HEK293 (cell line): ENCODE results near the gene TMEM119.

Experiments used
- CTCF ChIP-seq: fragments of 450-650 bp; formaldehyde crosslinking; IDR thresholded peaks from 2 replicates; pipeline ENCODE4 v1.5.1; 2016; ENCODE audit warnings: missing biosample characterization, missing genetic modification characterization
- ZBTB1 ChIP-seq: fragments of 450-650 bp; formaldehyde crosslinking; IDR thresholded peaks from 2 replicates; pipeline ENCODE4 v1.5.1; 2016; ENCODE audit warnings: missing biosample characterization, missing genetic modification characterization
- ZBTB26 ChIP-seq: fragments of 450-650 bp; formaldehyde crosslinking; optimal IDR thresholded peaks from 2 replicates; pipeline ENCODE3; 2016; ENCODE audit warnings: missing biosample characterization, mild to moderate bottlenecking, missing genetic modification characterization
- ZFP37 ChIP-seq: fragments of 450-650 bp; formaldehyde crosslinking; IDR thresholded peaks from 2 replicates; pipeline ENCODE4 v1.5.1; 2016; ENCODE audit warnings: missing biosample characterization, missing genetic modification characterization
- ZNF266 ChIP-seq: fragments of 450-650 bp; formaldehyde crosslinking; IDR thresholded peaks from 2 replicates; pipeline ENCODE4 v1.5.1; 2016; ENCODE audit warnings: missing biosample characterization, missing genetic modification characterization, low read depth
- ZNF280D ChIP-seq: fragments of 450-650 bp; formaldehyde crosslinking; IDR thresholded peaks from 2 replicates; pipeline ENCODE4 v1.5.1; 2016; ENCODE audit warnings: missing biosample characterization, missing genetic modification characterization
- ZNF501 ChIP-seq: fragments of 450-650 bp; formaldehyde crosslinking; IDR thresholded peaks from 2 replicates; pipeline ENCODE4 v1.5.1; 2016; ENCODE audit warnings: missing biosample characterization, missing genetic modification characterization
- TF ChIP-seq, protein P1 (sequence below): fragments of 450-650 bp; formaldehyde crosslinking; IDR thresholded peaks from 2 replicates; pipeline ENCODE4 v1.5.1; 2016; ENCODE audit warnings: missing biosample characterization, missing genetic modification characterization
- TF ChIP-seq, protein P2 (sequence below): fragments of 450-650 bp; formaldehyde crosslinking; conservative IDR thresholded peaks from 2 replicates; pipeline ENCODE4 v1.5.1; 2016; ENCODE audit warnings: low read depth, missing biosample characterization, missing genetic modification characterization

DNA sequence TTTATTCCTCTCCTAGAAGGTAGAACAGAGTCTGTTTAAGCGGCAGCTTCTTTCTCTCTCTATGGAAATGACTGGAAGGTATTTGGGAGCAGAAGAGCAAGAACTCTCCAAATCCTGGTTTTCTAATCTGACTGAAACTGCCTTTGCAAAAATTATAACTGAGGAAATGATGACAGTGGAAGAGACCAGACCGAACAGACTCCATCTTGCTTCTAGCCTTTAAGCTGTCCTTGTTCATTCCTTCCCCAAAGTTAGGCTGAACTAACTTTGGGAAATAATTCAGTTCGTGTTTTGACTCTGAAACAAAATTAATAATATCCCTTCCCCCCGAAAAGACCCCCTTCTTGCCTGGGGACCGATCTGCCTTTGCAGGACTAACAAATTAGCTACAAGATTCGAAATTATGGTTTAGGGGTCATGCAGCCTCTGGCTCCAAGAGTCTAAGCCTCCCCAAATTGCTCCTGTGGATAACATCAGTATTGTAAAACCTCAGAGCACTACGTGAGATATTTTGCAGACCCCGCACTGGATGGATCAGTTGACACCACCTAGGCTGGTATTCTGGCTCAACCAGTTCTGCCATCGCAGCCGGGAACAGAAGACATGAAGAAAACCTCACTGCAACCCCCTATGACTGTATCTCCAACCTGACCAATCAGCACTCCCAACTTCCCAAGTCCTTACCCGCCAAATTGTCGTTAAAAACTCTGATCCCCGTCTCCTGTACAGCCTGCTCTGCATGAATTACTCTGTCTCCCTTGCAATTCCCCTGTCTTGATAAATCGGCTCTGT is 21.7 kb upstream of the TMEM119 start:
- TF ChIP-seq, protein P1, sequence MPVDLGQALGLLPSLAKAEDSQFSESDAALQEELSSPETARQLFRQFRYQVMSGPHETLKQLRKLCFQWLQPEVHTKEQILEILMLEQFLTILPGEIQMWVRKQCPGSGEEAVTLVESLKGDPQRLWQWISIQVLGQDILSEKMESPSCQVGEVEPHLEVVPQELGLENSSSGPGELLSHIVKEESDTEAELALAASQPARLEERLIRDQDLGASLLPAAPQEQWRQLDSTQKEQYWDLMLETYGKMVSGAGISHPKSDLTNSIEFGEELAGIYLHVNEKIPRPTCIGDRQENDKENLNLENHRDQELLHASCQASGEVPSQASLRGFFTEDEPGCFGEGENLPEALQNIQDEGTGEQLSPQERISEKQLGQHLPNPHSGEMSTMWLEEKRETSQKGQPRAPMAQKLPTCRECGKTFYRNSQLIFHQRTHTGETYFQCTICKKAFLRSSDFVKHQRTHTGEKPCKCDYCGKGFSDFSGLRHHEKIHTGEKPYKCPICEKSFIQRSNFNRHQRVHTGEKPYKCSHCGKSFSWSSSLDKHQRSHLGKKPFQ (tag by site-specific recombination), result no peak
- TF ChIP-seq CTCF (tag by site-specific recombination), result no peak
- TF ChIP-seq, protein P2, sequence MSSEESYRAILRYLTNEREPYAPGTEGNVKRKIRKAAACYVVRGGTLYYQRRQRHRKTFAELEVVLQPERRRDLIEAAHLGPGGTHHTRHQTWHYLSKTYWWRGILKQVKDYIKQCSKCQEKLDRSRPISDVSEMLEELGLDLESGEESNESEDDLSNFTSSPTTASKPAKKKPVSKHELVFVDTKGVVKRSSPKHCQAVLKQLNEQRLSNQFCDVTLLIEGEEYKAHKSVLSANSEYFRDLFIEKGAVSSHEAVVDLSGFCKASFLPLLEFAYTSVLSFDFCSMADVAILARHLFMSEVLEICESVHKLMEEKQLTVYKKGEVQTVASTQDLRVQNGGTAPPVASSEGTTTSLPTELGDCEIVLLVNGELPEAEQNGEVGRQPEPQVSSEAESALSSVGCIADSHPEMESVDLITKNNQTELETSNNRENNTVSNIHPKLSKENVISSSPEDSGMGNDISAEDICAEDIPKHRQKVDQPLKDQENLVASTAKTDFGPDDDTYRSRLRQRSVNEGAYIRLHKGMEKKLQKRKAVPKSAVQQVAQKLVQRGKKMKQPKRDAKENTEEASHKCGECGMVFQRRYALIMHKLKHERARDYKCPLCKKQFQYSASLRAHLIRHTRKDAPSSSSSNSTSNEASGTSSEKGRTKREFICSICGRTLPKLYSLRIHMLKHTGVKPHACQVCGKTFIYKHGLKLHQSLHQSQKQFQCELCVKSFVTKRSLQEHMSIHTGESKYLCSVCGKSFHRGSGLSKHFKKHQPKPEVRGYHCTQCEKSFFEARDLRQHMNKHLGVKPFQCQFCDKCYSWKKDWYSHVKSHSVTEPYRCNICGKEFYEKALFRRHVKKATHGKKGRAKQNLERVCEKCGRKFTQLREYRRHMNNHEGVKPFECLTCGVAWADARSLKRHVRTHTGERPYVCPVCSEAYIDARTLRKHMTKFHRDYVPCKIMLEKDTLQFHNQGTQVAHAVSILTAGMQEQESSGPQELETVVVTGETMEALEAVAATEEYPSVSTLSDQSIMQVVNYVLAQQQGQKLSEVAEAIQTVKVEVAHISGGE, result no peak
- TF ChIP-seq ZNF266 (tag by site-specific recombination), result no peak
- no peak for TF ChIP-seq ZBTB26
- TF ChIP-seq ZNF501 (tag by site-specific recombination), result no peak
- TF ChIP-seq ZBTB1 (tag by site-specific recombination), result no peak
- no peak for TF ChIP-seq ZFP37 (tag by site-specific recombination)
- no peak for TF ChIP-seq ZNF280D (tag by site-specific recombination)
